GM21619 (cell line): ENCODE data around the gene NSMCE1.
A peak's percentile ranks its signal among the peaks of the same experiment; 100 is the strongest.

Experiments used
- ATAC-seq: cut with Tn5 transposase; IDR thresholded peaks from one replicate; pipeline ENCODE4 v1.9.1; 2021; ENCODE audit not compliant: unreplicated experiment

Gene NSMCE1

GRCh38 chr16:27245276-27246172 lies 23.0 kb downstream of the NSMCE1 start:
- ATAC-seq: no peak

- no peak for ATAC-seq
Observed at GRCh38 chr16:27244363-27244755, 24.2 kb downstream of the NSMCE1 start.

GRCh38 chr16:27243725-27244362 lies 24.7 kb downstream of the NSMCE1 start:
- no peak for ATAC-seq

GRCh38 chr16:27242868-27243590 lies 25.5 kb downstream of the NSMCE1 start:
- no peak for ATAC-seq

GRCh38 chr16:27242398-27242797 lies 26.2 kb downstream of the NSMCE1 start:
- no peak for ATAC-seq

- ATAC-seq: no peak
Observed at GRCh38 chr16:27241658-27242057, 26.9 kb downstream of the NSMCE1 start.

GRCh38 chr16:27240948-27241531 lies 27.5 kb downstream of the NSMCE1 start:
- ATAC-seq: no peak

- ATAC-seq: no peak
Observed at GRCh38 chr16:27239906-27240655, 28.5 kb downstream of the NSMCE1 start.

GRCh38 chr16:27239026-27239425 lies 29.5 kb downstream of the NSMCE1 start:
- ATAC-seq: no peak

GRCh38 chr16:27238591-27238990 lies 30.0 kb downstream of the NSMCE1 start:
- ATAC-seq: no peak

- ATAC-seq: peak; percentile 15
Observed at GRCh38 chr16:27238016-27238587, 30.5 kb downstream of the NSMCE1 start.

GRCh38 chr16:27237219-27238015 lies 31.2 kb downstream of the NSMCE1 start:
- ATAC-seq: peak; percentile 59

- no peak for ATAC-seq
Observed at GRCh38 chr16:27236635-27237218, 31.8 kb downstream of the NSMCE1 start.

GRCh38 chr16:27235938-27236245 lies 32.7 kb downstream of the NSMCE1 start:
- ATAC-seq: no peak

- ATAC-seq: no peak
Observed at GRCh38 chr16:27235055-27235937, 33.3 kb downstream of the NSMCE1 start.

GRCh38 chr16:27234603-27235002 lies 34.0 kb downstream of the NSMCE1 start:
- ATAC-seq: no peak

- ATAC-seq: no peak
Observed at GRCh38 chr16:27234171-27234570, 34.4 kb downstream of the NSMCE1 start.

GRCh38 chr16:27233731-27234130 lies 34.8 kb downstream of the NSMCE1 start:
- no peak for ATAC-seq
